Upper lobe of right lung (tissue), 1 donor: ENCODE data around the gene C1QL1. TPM values are rescaled to one million over a fixed set of nuclear protein-coding genes. Genes with fewer than 3 reads are reported as not detected.
A peak's percentile ranks its signal among the peaks of the same experiment; 100 is the strongest.

ENCODE experiments used
- ATAC-seq: fragments of 200-7000 bp; cut with Tn5 transposase; one replicate; pipeline ENCODE4 v1.9.1; 2020; ENCODE audit warnings: mild to moderate bottlenecking, moderate library complexity
- DNase-seq: peaks from one replicate; pipeline ENCODE4 v3.0.0-alpha.2; 2020
- H3K27ac ChIP-seq: fragments of 200-600 bp; one replicate; pipeline ENCODE4 v1.8.0; 2022
- H3K27me3 ChIP-seq: fragments of 200-600 bp; one replicate; pipeline ENCODE4 v1.8.0; 2022; ENCODE audit warnings: mild to moderate bottlenecking
- H3K36me3 ChIP-seq: fragments of 200-600 bp; one replicate; pipeline ENCODE4 v1.8.0; 2022
- H3K4me1 ChIP-seq: fragments of 200-600 bp; one replicate; pipeline ENCODE4 v1.8.0; 2022
- H3K4me3 ChIP-seq: fragments of 200-600 bp; one replicate; pipeline ENCODE4 v1.8.0; 2022; ENCODE audit warnings: mild to moderate bottlenecking
- H3K9me3 ChIP-seq: fragments of 200-600 bp; one replicate; pipeline ENCODE4 v1.8.0; 2022
- CTCF ChIP-seq: fragments of 200-600 bp; IDR thresholded peaks from one replicate; pipeline ENCODE4 v1.8.0; 2022; ENCODE audit warnings: antibody characterized with exemption
- intact Hi-C: fragments of 100-400 bp; cut with DNase I; formaldehyde crosslinking; loops from one replicate; pipeline ENCODE4 v1.11.0; 2022
- total RNA-seq: library from RNA; stranded (reverse); fragmentation: NEBNext Ultra II Directional; extraction: Animal tissue kit (Norgen Biotek cat#: 25700); gene quantifications from one replicate; pipeline ENCODE4 v1.2.1, GENCODE V29; 2021
- donor health status: DM: no; HTN: yes; CAD: no; lungs with severe emphysema.

The C1QL1 gene
- total RNA-seq, 1 donor from 2014 or later: 0.52 TPM

DNA sequence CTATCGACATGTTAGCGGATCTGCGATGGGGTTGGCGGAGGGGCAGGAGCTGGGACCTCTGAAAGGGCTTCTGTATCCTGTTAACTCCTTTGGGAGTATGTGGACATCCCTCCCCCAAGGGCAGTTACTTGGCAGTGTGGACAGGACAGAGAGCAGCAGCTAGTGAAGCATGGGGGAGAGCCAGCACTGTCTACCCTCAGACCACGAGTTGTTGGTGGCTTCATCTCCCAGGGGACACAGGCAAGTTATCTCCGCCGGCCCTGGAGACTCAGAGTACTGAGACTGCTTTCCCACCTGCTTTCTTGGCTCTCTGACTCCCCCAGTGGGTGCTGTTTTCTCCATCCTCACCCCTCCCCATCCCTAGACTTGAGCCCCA lies 47.5 kb downstream of the C1QL1 start:
- ATAC-seq (no peak), DNase-seq (peak; percentile 52)
- no peaks in the 10 kb centered on the region for H3K4me1 ChIP-seq
- peaks cover 5% of the 10 kb centered on the region for H3K27me3 ChIP-seq
- no peak overlapping the region for H3K27ac ChIP-seq
- no peak overlapping the region for H3K4me3 ChIP-seq
- no peak for TF ChIP-seq CTCF
- H3K36me3 ChIP-seq: no peaks in the 10 kb centered on the region
- intact Hi-C loops: no loop called here
- H3K9me3 ChIP-seq: no peaks in the 10 kb centered on the region

DNA sequence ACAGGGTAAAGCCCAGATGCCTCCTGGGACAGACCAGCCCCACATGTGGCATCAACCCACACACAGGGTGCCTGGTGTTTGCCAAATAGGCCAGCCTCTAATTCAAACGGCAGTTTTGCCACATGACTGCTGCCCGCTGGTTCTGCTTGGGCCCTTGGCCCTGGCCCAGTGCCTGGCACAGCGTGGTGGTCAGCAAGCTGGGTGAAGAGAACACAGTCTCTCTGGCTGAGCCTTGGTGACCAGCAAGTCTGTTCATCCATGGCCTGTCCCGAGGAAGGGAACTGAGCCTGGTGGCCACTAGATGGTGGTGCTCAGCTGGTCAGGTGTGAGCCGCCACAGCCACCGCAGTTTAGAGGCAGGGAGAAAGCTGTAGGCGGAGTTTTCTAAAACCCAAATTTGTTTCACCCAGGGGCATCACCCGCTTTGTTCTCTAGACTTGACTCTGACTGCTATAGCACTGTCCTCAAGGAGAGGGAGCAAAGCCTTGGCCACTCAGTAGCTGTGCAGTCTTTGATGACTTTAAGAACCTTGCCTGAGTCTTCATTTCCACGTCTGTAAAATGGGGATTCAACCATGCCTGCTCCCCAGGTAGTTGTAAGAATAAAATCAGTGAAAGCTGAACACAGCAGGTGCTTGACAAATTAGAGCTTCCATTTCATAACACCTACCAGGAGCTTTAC lies 48.1 kb downstream of the C1QL1 start:
- Histone ChIP-seq H3K4me1 (no peaks in the 10 kb centered on the region), H3K9me3 (no peaks in the 10 kb centered on the region), H3K36me3 (no peaks in the 10 kb centered on the region), H3K27me3 (peaks cover 5% of the 10 kb centered on the region), H3K4me3 (no peak overlapping the region), H3K27ac (no peak overlapping the region)
- peak; percentile 79 for TF ChIP-seq CTCF
- intact Hi-C loops: loop anchor here (5.0 to 10.0 kb wide), 2 partner anchors 102 to 195 kb away; no protein-coding TSS in a partner anchor
- ATAC-seq: peak; percentile 91
- peak; percentile 87 for DNase-seq

DNA sequence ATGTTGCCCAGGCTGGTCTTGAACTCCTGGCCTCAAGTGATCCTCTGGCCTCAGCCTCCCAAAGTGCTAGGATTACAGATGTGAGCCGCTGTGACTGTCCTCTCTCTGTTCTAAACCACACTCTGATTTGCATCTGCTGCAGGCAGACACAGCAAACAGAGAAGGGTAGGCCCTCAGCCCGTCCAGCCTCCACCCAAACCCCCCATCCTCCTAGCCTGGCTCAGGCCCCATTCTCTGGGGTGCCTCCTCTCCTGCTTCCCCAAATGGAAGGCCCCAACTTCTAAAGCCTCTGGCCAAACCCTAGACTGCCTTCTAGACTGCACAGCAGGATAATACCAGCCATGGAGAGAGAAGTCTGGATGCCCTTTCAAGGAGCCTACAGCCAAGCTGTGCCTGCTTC lies 48.7 kb downstream of the C1QL1 start:
- DNase-seq (peak; percentile 23), ATAC-seq (no peak)
- no peak for TF ChIP-seq CTCF

DNA sequence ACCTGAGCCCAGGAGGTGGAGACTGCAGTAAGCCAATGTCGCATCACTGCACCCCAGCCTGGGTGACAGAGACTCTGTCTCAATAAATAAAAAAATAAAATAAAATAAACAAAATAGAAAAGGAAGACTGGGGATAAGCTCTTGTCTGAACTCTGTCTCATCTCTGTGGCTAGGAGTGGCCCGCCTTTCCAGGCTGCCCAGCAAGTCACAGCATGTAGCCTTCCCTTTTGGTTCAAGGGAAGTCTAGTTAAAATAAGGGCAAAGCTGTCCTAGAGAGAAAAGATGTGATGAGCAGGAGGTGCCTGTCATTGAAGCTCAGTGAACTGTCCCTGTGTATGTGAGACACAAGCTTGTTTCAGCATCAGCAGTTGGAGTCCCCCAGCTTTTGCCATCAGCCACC lies 50.1 kb downstream of the C1QL1 start:
- intact Hi-C loops: loop anchor here (5.0 to 10.0 kb wide), 2 partner anchors 104 to 197 kb away; no protein-coding TSS in a partner anchor

More for the DNA sequence above, 48.7 kb downstream of the C1QL1 start:
- Histone ChIP-seq H3K27ac (no peak overlapping the region), H3K4me3 (no peak overlapping the region), H3K27me3 (peaks cover 5% of the 10 kb centered on the region), H3K4me1 (no peaks in the 10 kb centered on the region), H3K36me3 (no peaks in the 10 kb centered on the region), H3K9me3 (no peaks in the 10 kb centered on the region)
- intact Hi-C loops: loop anchor here (5.0 to 10.0 kb wide), 2 partner anchors 103 to 195 kb away; no protein-coding TSS in a partner anchor

DNA sequence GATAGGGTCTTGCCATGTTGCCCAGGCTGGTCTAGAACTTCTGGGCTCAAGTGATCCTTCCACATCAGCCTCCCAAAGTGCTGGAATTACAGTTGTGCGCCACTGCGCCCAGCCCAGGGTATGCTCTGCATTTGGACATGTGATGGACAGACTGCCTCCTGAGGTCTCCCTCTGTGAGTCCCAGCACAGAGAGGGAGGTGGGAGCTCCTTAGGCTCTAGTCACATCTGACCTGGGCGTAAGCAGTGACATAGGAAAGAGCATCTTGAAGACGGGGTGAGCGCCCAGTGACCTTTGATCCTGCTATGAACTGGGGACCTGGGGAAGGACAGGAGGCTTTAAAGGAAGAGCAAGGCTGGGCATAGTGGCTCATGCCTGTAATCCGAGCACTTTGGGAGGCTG lies 50.6 kb downstream of the C1QL1 start:
- H3K36me3 ChIP-seq: no peaks in the 10 kb centered on the region
- no peaks in the 10 kb centered on the region for H3K9me3 ChIP-seq
- no peak overlapping the region for H3K4me3 ChIP-seq
- TF ChIP-seq CTCF: no peak
- peak; percentile 43 for DNase-seq
- ATAC-seq: no peak
- no peaks in the 10 kb centered on the region for H3K4me1 ChIP-seq
- intact Hi-C loops: loop anchor here (5.0 to 10.0 kb wide), 2 partner anchors 105 to 197 kb away; no protein-coding TSS in a partner anchor
- H3K27me3 ChIP-seq: peaks cover 8% of the 10 kb centered on the region
- no peak overlapping the region for H3K27ac ChIP-seq

More for the DNA sequence above, 50.1 kb downstream of the C1QL1 start:
- Histone ChIP-seq H3K4me3 (no peak overlapping the region), H3K27ac (no peak overlapping the region), H3K36me3 (no peaks in the 10 kb centered on the region), H3K27me3 (peaks cover 5% of the 10 kb centered on the region), H3K9me3 (no peaks in the 10 kb centered on the region), H3K4me1 (no peaks in the 10 kb centered on the region)
- ATAC-seq (no peak), DNase-seq (peak; percentile 28)
- TF ChIP-seq CTCF: no peak
